ENCODE results near the gene RHOD. TPM values are rescaled to one million over a fixed set of nuclear protein-coding genes. Genes with fewer than 3 reads are reported as not detected.

Gene RHOD
- total and polyA plus RNA-seq, 9 of the 15 experiments (the other 6 are each of a cell fraction or from before 2014, with no cell fraction given): not detected

DNA sequence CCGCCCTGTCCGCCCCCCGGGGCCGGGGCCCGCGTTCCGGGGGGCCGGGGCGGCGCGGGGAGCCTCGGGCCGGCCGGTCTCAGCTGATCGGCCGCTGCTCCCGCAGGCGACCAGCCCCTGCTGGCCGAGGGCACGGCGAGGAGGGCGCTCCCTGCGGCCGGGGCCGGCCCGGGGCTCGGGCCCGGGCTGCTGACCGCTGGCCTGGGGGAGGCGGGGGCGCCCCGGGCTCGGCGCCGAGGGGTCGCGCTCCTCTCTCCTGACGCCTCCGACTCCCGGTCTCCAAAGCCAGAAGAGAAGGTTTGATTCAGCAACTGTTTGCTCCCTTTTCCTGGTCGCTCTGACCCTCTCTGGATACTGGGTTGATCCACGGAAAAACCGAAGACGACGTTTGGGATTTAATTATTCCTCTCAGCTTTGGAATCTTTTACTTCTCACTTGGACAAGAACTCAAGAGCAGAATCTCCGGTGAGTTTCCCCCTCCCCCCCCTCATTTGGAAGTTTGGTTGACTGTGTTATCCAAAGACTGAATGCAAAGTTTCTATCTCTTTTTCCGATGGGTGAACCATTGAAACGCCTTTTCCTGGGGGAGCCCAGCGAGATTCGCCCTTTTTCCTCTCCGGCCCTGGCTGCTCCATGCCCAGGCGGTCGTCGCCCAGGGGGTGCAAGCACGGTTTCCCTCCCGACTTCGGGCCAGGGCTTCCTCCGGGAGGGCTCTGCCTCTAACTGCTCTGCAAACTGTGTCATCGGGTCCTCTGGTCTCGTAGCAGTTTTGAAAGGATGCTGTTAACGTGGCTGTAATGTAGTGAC is 63.1 kb downstream of the RHOD start (continued):
- TF ChIP-seq, protein P1, sequence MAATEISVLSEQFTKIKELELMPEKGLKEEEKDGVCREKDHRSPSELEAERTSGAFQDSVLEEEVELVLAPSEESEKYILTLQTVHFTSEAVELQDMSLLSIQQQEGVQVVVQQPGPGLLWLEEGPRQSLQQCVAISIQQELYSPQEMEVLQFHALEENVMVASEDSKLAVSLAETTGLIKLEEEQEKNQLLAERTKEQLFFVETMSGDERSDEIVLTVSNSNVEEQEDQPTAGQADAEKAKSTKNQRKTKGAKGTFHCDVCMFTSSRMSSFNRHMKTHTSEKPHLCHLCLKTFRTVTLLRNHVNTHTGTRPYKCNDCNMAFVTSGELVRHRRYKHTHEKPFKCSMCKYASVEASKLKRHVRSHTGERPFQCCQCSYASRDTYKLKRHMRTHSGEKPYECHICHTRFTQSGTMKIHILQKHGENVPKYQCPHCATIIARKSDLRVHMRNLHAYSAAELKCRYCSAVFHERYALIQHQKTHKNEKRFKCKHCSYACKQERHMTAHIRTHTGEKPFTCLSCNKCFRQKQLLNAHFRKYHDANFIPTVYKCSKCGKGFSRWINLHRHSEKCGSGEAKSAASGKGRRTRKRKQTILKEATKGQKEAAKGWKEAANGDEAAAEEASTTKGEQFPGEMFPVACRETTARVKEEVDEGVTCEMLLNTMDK (IDR thresholded peaks at IDR 0.05; ENCODE audit: borderline replicate concordance, insufficient read depth, low read depth, low read length, poor library complexity, severe bottlenecking): peak; percentile 88
- TF ChIP-seq KDM5B (IDR thresholded peaks at IDR 0.05; ENCODE audit: insufficient replicate concordance, low read depth, low read length): peak; percentile 40
- TF ChIP-seq MECOM (CRISPR knock-in tag; IDR thresholded peaks at IDR 0.05): no peak
- TF ChIP-seq BRF1 (IDR thresholded peaks at IDR 0.05; ENCODE audit: borderline replicate concordance, extremely low read depth, insufficient read length): no peak
- 0 out of 2 replicates have a peak, but pooled peaks have one; percentile 4 for TF ChIP-seq CTBP1 (IDR thresholded peaks at IDR 0.05; ENCODE audit: borderline replicate concordance)
- no peak for TF ChIP-seq ZKSCAN3 (CRISPR knock-in tag; IDR thresholded peaks at IDR 0.05)
- no peak for TF ChIP-seq HIVEP1 (CRISPR knock-in tag; IDR thresholded peaks at IDR 0.05)
- TF ChIP-seq HSF4 (CRISPR knock-in tag; IDR thresholded peaks at IDR 0.05; ENCODE audit: borderline replicate concordance): no peak

All from K562 (cell line).